ENCODE data around the gene PLAC8.

- no peak for TF ChIP-seq CTCF (IDR thresholded peaks at IDR 0.05)
- no peak for TF ChIP-seq POLR2A (IDR thresholded peaks at IDR 0.05)
Observed at GRCh38 chr4:83096397-83096796, 18.1 kb downstream of the PLAC8 start.
